ENCODE data around the gene TKFC.
A peak's percentile ranks its signal among the peaks of the same experiment; 100 is the strongest.

The TKFC gene

DNA sequence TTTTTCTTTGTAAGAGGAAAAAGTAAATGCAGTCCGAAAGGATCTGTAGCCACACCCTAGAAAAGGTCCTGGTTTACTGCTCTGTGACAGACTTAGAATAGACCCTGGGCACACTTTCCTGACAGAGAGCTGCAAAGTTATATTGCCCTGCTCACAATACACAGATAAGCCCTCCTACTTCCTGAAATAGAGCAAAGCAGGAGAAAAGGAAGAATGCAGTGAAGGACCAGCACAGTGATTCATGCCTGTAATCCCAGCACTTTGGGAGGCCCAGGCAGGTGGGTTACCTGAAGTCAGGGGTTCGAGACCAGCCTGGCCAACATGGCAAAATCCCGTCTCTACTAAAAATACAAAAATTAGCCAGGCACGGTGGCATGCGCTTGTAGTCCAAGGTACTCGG is 26.5 kb downstream of the TKFC start:
- Histone ChIP-seq H3K9me2 (replicated peaks; ENCODE audit: low read depth, low read length) (no peaks in the 10 kb centered on the region), H3K27me3 (ENCODE audit: insufficient read depth, low read length, poor library complexity, severe bottlenecking) (no peaks in the 10 kb centered on the region), H3K36me3 (ENCODE audit: insufficient read depth, low read length) (peaks cover 8% of the 10 kb centered on the region; the same call in 1 of the 2 replicates), H3K4me1 (ENCODE audit: insufficient read depth, low read length, poor library complexity, severe bottlenecking) (peaks cover 21% of the 10 kb centered on the region), H4K20me1 (ENCODE audit: insufficient read depth, low read length, poor library complexity, severe bottlenecking) (peaks cover 6% of the 10 kb centered on the region), H3F3A (ENCODE audit: low read depth) (no peaks in the 10 kb centered on the region), H2AFZ (ENCODE audit: low read length) (no peak overlapping the region), H3K79me2 (ENCODE audit: insufficient read depth, low read length) (peaks cover 40% of the 10 kb centered on the region), H3K9ac (ENCODE audit: low read depth, low read length, poor library complexity, severe bottlenecking) (peak overlapping the region; percentile 95), H3K4me2 (ENCODE audit: low read depth, low read length, poor library complexity, severe bottlenecking) (peak overlapping the region; percentile 100), H3K4me3 (ENCODE audit: low read length, poor library complexity, severe bottlenecking) (peak overlapping the region; percentile 14), H3K9me3 (ENCODE audit: insufficient read depth, low read depth, low read length) (no peaks in the 10 kb centered on the region)
- no peak for TF ChIP-seq EZH2phosphoT487 (IDR thresholded peaks at IDR 0.05; ENCODE audit: borderline replicate concordance)
- no peak for TF ChIP-seq CTCF (conservative IDR thresholded peaks at IDR 0.05; ENCODE audit: low read length)

DNA sequence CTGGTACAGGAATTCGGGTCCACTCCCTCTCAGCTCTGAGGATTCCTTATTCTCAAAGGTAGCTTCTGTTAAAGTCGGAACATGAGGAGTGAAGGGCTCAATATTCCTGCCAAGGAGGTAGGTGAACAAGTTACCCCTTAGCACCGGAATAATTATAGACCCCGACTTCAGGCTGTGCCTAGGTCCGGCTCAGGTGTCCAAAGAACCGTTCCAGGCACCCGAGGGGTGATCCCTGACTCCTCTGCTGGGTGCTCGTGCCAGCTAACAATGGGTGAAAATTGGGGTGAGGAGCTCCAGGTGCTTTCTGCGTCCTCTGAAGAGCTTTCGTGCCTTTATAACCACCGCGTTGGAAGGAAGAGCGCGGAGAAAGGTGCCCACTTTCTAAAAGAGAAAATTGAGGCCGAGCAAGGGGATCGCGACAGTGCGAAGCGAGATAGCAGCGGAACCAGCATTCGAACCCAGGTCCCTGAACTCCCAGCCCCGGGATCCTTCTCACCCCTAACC is 28.3 kb downstream of the TKFC start:
- TF ChIP-seq CTCF (conservative IDR thresholded peaks at IDR 0.05; ENCODE audit: low read length) (no peak), EZH2phosphoT487 (IDR thresholded peaks at IDR 0.05; ENCODE audit: borderline replicate concordance) (no peak)

GRCh38 chr11:61361741-61362541 is 28.9 kb downstream of the TKFC start, which contains the start of the genes CYB561A3 and TMEM138:
Gene CYB561A3 (minus strand): TSS chr11:61361882. CDS start chr11:61356713, 5,169 bp downstream.
Gene TMEM138 (plus strand): TSS chr11:61362374. CDS start chr11:61364391, 2,017 bp downstream.
- H2AFZ ChIP-seq (ENCODE audit: low read length), result peak within 1 kb of the TSS; percentile 82
- no peaks in the 10 kb centered on the region for H3K9me2 ChIP-seq (replicated peaks; ENCODE audit: low read depth, low read length)
- no peaks in the 10 kb centered on the region for H3F3A ChIP-seq (ENCODE audit: low read depth)
- TF ChIP-seq EZH2phosphoT487 (IDR thresholded peaks at IDR 0.05; ENCODE audit: borderline replicate concordance), result no peak
- no peak for TF ChIP-seq CTCF (conservative IDR thresholded peaks at IDR 0.05; ENCODE audit: low read length)
- H3K4me1 ChIP-seq (ENCODE audit: insufficient read depth, low read length, poor library complexity, severe bottlenecking), result peaks cover 21% of the 10 kb centered on the region
- H3K4me3 ChIP-seq (ENCODE audit: low read length, poor library complexity, severe bottlenecking), result peak within 1 kb of the TSS; percentile 93
- peaks cover 47% of the 10 kb centered on the region for H3K79me2 ChIP-seq (ENCODE audit: insufficient read depth, low read length)
- H3K9me3 ChIP-seq (ENCODE audit: insufficient read depth, low read depth, low read length), result no peaks in the 10 kb centered on the region
- peaks cover 26% of the 10 kb centered on the region; the same call in 1 of the 2 replicates for H3K36me3 ChIP-seq (ENCODE audit: insufficient read depth, low read length)
- H3K27me3 ChIP-seq (ENCODE audit: insufficient read depth, low read length, poor library complexity, severe bottlenecking), result no peaks in the 10 kb centered on the region
- H4K20me1 ChIP-seq (ENCODE audit: insufficient read depth, low read length, poor library complexity, severe bottlenecking), result peaks cover 6% of the 10 kb centered on the region
- H3K4me2 ChIP-seq (ENCODE audit: low read depth, low read length, poor library complexity, severe bottlenecking), result peak within 1 kb of the TSS; percentile 100
- peak within 1 kb of the TSS; percentile 95 for H3K9ac ChIP-seq (ENCODE audit: low read depth, low read length, poor library complexity, severe bottlenecking)

More for the DNA sequence above, 28.3 kb downstream of the TKFC start:
- H3K9me3 ChIP-seq (ENCODE audit: insufficient read depth, low read depth, low read length), result no peaks in the 10 kb centered on the region
- H4K20me1 ChIP-seq (ENCODE audit: insufficient read depth, low read length, poor library complexity, severe bottlenecking), result peaks cover 6% of the 10 kb centered on the region
- peaks cover 47% of the 10 kb centered on the region for H3K79me2 ChIP-seq (ENCODE audit: insufficient read depth, low read length)
- H2AFZ ChIP-seq (ENCODE audit: low read length), result peak overlapping the region; percentile 82
- peaks cover 20% of the 10 kb centered on the region; the same call in 1 of the 2 replicates for H3K36me3 ChIP-seq (ENCODE audit: insufficient read depth, low read length)
- peaks cover 21% of the 10 kb centered on the region for H3K4me1 ChIP-seq (ENCODE audit: insufficient read depth, low read length, poor library complexity, severe bottlenecking)
- peak overlapping the region; percentile 100 for H3K4me2 ChIP-seq (ENCODE audit: low read depth, low read length, poor library complexity, severe bottlenecking)
- H3K9me2 ChIP-seq (replicated peaks; ENCODE audit: low read depth, low read length), result no peaks in the 10 kb centered on the region
- H3K27me3 ChIP-seq (ENCODE audit: insufficient read depth, low read length, poor library complexity, severe bottlenecking), result no peaks in the 10 kb centered on the region
- peak overlapping the region; percentile 93 for H3K4me3 ChIP-seq (ENCODE audit: low read length, poor library complexity, severe bottlenecking)
- no peaks in the 10 kb centered on the region for H3F3A ChIP-seq (ENCODE audit: low read depth)
- peak overlapping the region; percentile 95 for H3K9ac ChIP-seq (ENCODE audit: low read depth, low read length, poor library complexity, severe bottlenecking)

Data from Loucy (cell line).